Measurements from ENCODE around the gene GLI1.

- TF ChIP-seq, protein P1, sequence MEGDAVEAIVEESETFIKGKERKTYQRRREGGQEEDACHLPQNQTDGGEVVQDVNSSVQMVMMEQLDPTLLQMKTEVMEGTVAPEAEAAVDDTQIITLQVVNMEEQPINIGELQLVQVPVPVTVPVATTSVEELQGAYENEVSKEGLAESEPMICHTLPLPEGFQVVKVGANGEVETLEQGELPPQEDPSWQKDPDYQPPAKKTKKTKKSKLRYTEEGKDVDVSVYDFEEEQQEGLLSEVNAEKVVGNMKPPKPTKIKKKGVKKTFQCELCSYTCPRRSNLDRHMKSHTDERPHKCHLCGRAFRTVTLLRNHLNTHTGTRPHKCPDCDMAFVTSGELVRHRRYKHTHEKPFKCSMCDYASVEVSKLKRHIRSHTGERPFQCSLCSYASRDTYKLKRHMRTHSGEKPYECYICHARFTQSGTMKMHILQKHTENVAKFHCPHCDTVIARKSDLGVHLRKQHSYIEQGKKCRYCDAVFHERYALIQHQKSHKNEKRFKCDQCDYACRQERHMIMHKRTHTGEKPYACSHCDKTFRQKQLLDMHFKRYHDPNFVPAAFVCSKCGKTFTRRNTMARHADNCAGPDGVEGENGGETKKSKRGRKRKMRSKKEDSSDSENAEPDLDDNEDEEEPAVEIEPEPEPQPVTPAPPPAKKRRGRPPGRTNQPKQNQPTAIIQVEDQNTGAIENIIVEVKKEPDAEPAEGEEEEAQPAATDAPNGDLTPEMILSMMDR (IDR thresholded peaks at IDR 0.05 in 4 of 5, conservative IDR thresholded peaks at IDR 0.05 in 1 of 5) = no peak
- TF ChIP-seq POLR2A (IDR thresholded peaks at IDR 0.05) = no peak
Measured at GRCh38 chr12:57429473-57430111, 30.0 kb upstream of the GLI1 start.

Measured in gastrocnemius medialis (tissue), 4 donors.